ENCODE measurements around the gene LMTK3. TPM values are rescaled to one million over a fixed set of nuclear protein-coding genes. Genes with fewer than 3 reads are reported as not detected.

LMTK3 gene
- total and polyA plus RNA-seq, 2 of the 13 experiments (the other 11 are each of a cell fraction or from before 2014, with no cell fraction given): 0.18 to 0.29 TPM

DNA sequence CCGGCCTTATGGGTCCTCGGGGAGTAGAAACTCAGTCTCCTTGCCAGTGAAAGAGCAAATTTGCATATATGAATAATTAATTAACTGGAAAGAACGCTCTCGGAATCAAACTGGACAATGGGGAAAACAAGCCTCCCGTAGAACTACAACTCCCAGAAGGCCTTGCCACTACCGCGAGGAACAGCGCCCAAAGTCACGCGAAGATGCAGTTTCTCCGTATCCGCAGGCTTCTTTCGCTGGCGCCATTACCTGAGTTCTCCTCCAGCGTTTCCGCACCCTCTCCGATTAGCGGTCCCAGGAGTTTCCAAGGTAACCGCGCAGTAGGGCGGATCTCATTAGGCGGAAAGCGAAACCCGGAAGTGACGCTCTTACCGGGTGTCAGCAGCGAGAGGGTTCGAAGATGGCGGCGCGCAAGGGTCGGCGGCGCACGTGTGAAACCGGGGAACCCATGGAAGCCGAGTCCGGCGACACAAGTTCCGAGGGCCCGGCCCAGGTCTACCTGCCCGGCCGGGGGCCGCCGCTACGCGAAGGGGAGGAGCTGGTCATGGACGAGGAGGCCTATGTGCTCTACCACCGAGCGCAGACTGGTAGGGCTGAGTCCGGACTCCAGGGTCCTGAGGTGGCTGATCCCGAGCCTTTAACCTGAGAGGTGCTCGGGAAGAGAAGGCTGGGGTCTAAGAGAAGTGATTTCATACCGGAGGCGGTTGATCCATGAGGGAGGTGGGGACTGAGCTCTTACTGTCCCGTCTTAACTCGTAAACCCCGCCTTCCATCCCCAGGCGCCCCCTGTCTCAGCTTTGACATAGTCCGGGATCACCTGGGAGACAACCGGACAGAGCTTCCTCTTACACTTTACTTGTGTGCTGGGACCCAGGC is 65.8 kb downstream of the LMTK3 start, which contains the start of gene GRWD1 (continued):
- TF ChIP-seq, protein P1, sequence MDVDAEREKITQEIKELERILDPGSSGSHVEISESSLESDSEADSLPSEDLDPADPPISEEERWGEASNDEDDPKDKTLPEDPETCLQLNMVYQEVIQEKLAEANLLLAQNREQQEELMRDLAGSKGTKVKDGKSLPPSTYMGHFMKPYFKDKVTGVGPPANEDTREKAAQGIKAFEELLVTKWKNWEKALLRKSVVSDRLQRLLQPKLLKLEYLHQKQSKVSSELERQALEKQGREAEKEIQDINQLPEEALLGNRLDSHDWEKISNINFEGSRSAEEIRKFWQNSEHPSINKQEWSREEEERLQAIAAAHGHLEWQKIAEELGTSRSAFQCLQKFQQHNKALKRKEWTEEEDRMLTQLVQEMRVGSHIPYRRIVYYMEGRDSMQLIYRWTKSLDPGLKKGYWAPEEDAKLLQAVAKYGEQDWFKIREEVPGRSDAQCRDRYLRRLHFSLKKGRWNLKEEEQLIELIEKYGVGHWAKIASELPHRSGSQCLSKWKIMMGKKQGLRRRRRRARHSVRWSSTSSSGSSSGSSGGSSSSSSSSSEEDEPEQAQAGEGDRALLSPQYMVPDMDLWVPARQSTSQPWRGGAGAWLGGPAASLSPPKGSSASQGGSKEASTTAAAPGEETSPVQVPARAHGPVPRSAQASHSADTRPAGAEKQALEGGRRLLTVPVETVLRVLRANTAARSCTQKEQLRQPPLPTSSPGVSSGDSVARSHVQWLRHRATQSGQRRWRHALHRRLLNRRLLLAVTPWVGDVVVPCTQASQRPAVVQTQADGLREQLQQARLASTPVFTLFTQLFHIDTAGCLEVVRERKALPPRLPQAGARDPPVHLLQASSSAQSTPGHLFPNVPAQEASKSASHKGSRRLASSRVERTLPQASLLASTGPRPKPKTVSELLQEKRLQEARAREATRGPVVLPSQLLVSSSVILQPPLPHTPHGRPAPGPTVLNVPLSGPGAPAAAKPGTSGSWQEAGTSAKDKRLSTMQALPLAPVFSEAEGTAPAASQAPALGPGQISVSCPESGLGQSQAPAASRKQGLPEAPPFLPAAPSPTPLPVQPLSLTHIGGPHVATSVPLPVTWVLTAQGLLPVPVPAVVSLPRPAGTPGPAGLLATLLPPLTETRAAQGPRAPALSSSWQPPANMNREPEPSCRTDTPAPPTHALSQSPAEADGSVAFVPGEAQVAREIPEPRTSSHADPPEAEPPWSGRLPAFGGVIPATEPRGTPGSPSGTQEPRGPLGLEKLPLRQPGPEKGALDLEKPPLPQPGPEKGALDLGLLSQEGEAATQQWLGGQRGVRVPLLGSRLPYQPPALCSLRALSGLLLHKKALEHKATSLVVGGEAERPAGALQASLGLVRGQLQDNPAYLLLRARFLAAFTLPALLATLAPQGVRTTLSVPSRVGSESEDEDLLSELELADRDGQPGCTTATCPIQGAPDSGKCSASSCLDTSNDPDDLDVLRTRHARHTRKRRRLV (CRISPR knock-in tag; IDR thresholded peaks at IDR 0.05): peak; percentile 75; the same call in 1 of the 2 replicates
- TF ChIP-seq GPN1 (CRISPR knock-in tag; IDR thresholded peaks at IDR 0.05; ENCODE audit: borderline replicate concordance) (no peak), RXRB (CRISPR knock-in tag; IDR thresholded peaks at IDR 0.05; ENCODE audit: borderline replicate concordance) (no peak), JUN (CRISPR knock-in tag; IDR thresholded peaks at IDR 0.05) (0 out of 2 replicates have a peak, but pooled peaks have one; percentile 24), ETV5 (CRISPR knock-in tag; IDR thresholded peaks at IDR 0.05; ENCODE audit: borderline replicate concordance) (peak; percentile 66), ZNF674 (CRISPR knock-in tag; IDR thresholded peaks at IDR 0.05; ENCODE audit: low read depth) (no peak), ZNF329 (CRISPR knock-in tag; IDR thresholded peaks at IDR 0.05; ENCODE audit: low read depth) (0 out of 2 replicates have a peak, but pooled peaks have one; percentile 18), ARID2 (CRISPR knock-in tag; IDR thresholded peaks at IDR 0.05; ENCODE audit: borderline replicate concordance) (no peak; the same call in 1 of the 2 replicates), NFKB2 (CRISPR knock-in tag; IDR thresholded peaks at IDR 0.05; ENCODE audit: borderline replicate concordance) (peak; percentile 53; the same call in 1 of the 2 replicates), NFYB (CRISPR knock-in tag; IDR thresholded peaks at IDR 0.05) (peak; percentile 41; the same call in 1 of the 2 replicates), ZNF263 (CRISPR knock-in tag; IDR thresholded peaks at IDR 0.05) (0 out of 2 replicates have a peak, but pooled peaks have one; percentile 31), RBM39 (IDR thresholded peaks at IDR 0.05; ENCODE audit: low read depth, low read length, poor library complexity, severe bottlenecking) (peak; percentile 45), YEATS4 (CRISPR knock-in tag; IDR thresholded peaks at IDR 0.05; ENCODE audit: borderline replicate concordance) (peak; percentile 88)
- TF ChIP-seq, protein P2, sequence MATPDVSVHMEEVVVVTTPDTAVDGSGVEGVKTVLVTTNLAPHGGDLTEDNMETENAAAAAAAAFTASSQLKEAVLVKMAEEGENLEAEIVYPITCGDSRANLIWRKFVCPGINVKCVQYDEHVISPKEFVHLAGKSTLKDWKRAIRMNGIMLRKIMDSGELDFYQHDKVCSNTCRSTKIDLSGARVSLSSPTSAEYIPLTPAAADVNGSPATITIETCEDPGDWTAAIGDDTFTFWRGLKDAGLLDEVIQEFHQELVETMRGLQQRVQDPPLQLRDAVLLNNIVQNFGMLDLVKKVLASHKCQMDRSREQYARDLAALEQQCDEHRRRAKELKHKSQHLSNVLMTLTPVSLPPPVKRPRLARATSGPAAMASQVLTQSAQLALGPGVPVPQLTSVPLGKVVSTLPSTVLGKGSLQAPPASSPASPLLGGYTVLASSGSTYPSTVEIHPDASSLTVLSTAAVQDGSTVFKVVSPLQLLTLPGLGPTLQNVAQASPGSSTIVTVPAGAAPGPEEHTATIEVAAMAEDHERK (CRISPR knock-in tag; IDR thresholded peaks at IDR 0.05; ENCODE audit: low read depth): 0 out of 2 replicates have a peak, but pooled peaks have one; percentile 8
- TF ChIP-seq, protein P3, sequence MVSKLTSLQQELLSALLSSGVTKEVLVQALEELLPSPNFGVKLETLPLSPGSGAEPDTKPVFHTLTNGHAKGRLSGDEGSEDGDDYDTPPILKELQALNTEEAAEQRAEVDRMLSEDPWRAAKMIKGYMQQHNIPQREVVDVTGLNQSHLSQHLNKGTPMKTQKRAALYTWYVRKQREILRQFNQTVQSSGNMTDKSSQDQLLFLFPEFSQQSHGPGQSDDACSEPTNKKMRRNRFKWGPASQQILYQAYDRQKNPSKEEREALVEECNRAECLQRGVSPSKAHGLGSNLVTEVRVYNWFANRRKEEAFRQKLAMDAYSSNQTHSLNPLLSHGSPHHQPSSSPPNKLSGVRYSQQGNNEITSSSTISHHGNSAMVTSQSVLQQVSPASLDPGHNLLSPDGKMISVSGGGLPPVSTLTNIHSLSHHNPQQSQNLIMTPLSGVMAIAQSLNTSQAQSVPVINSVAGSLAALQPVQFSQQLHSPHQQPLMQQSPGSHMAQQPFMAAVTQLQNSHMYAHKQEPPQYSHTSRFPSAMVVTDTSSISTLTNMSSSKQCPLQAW (CRISPR knock-in tag; IDR thresholded peaks at IDR 0.05): peak; percentile 86
- TF ChIP-seq, protein P4, sequence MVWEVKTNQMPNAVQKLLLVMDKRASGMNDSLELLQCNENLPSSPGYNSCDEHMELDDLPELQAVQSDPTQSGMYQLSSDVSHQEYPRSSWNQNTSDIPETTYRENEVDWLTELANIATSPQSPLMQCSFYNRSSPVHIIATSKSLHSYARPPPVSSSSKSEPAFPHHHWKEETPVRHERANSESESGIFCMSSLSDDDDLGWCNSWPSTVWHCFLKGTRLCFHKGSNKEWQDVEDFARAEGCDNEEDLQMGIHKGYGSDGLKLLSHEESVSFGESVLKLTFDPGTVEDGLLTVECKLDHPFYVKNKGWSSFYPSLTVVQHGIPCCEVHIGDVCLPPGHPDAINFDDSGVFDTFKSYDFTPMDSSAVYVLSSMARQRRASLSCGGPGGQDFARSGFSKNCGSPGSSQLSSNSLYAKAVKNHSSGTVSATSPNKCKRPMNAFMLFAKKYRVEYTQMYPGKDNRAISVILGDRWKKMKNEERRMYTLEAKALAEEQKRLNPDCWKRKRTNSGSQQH (CRISPR knock-in tag; IDR thresholded peaks at IDR 0.05; ENCODE audit: low read depth): 0 out of 2 replicates have a peak, but pooled peaks have one; percentile 54
- TF ChIP-seq, protein P5, sequence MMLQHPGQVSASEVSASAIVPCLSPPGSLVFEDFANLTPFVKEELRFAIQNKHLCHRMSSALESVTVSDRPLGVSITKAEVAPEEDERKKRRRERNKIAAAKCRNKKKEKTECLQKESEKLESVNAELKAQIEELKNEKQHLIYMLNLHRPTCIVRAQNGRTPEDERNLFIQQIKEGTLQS (CRISPR knock-in tag; IDR thresholded peaks at IDR 0.05): peak; percentile 48; the same call in 1 of the 2 replicates

Measured in HepG2 (cell line).